ENCODE measurements around the gene CD300A.

DNA sequence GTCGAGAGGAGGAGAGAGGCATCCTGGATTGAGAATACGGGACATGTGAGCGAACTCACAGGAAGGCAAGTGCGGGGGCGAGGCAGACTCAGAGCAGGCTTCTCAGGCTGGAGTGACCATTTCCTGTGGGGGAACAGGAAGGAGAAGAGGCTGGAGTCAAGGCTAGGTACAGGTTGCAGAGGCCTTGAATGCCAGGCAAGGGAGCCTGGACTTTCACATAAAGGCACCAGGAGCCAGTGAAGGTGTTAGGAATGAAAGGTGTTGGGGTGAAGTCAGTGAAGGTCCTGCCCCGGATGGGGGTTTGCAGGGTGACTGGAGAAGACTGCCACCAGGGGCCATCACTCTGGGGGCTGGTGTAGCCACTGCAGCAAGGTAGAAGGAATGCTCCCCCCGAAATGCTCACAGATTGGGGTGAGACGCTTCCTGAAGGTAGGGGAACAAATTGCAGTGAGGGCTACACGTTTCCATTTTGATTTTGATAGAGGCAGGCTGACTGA is 39.8 kb upstream of the CD300A start:
- TF ChIP-seq GATA2 (IDR thresholded peaks at IDR 0.05; ENCODE audit: low read depth, low read length) = no peak
- no peak for TF ChIP-seq GATA3 (IDR thresholded peaks at IDR 0.05; ENCODE audit: low read depth, low read length)
